GM12878 (cell line): ENCODE results near the gene FGF1. TPM values are rescaled to one million over a fixed set of nuclear protein-coding genes. Genes with fewer than 3 reads are reported as not detected.

Source experiments
- ATAC-seq: fragments of 200-7000 bp; cut with Tn5 transposase; 3 replicates; pipeline ENCODE4 v1.9.1; 2020; ENCODE audit warnings: mild to moderate bottlenecking, moderate library complexity
- BruUV-seq: library from RNA; stranded (reverse); fragments of 400-500 nt; replicated peaks from 2 replicates; lab custom pipeline; 2021; lab: Mats Ljungman, UMichigan
- CTCF ChIA-PET: fragments of 300-600 bp; sonication (Branson Sonifier 250); formaldehyde crosslinking; extraction: SDS; loops from one replicate; lab custom pipeline; 2021; ENCODE audit warnings: inconsistent platforms; lab: Yijun Ruan, JAX
- POLR2A ChIA-PET: fragments of 350-600 bp; formaldehyde crosslinking; extraction: SDS; loops from one replicate; lab custom pipeline; 2021; ENCODE audit warnings: inconsistent platforms; lab: Charles Lee
- RAD21 ChIA-PET: fragments of 300-600 bp; sonication (Branson Sonifier 250); formaldehyde crosslinking; loops from one replicate; lab custom pipeline; 2023; ENCODE audit warnings: antibody characterized with exemption; ENCODE audit not compliant: unreplicated experiment; lab: Charles Lee
- SMC1A ChIA-PET: fragments of 300-600 bp; sonication (Branson Sonifier 250); formaldehyde crosslinking; loops from one replicate; lab custom pipeline; 2023; ENCODE audit not compliant: unreplicated experiment, uncharacterized antibody; lab: Charles Lee
- DNase-seq: peaks from one replicate; pipeline ENCODE4 v3.0.0-alpha.2; 2011; ENCODE audit warnings: low read depth, low spot score
- FAIRE-seq: peaks from 3 replicates; lab custom pipeline; 2011; peaks lifted over from hg19 to GRCh38; lab: Jason Lieb, UNC
- H2AFZ ChIP-seq: 2 replicates; pipeline ENCODE4 v1.6.0; 2011; ENCODE audit warnings: low read depth, low read length, control low read depth; ENCODE audit not compliant: control insufficient read depth
- H3K27ac ChIP-seq: 2 replicates; pipeline ENCODE4 v1.5.1; 2011; ENCODE audit warnings: control low read depth; ENCODE audit not compliant: control insufficient read depth, insufficient read depth
- H3K27me3 ChIP-seq, 2 experiments: replicated peaks in 1 of 2; 2 replicates each; pipeline versions ENCODE4 v1.6.0 to v1.6.1; 2011; ENCODE audit warnings: low read length in 1 of 2; ENCODE audit not compliant: control insufficient read depth in 2 of 2, insufficient read depth in 2 of 2
- H3K36me3 ChIP-seq, 2 experiments: 2 replicates each; pipeline ENCODE4 v1.5.1; 2011; ENCODE audit warnings: low read length in 1 of 2; ENCODE audit not compliant: control insufficient read depth in 2 of 2, insufficient read depth in 2 of 2
- H3K4me1 ChIP-seq: 2 replicates; pipeline ENCODE4 v1.6.1; 2011; ENCODE audit warnings: mild to moderate bottlenecking, low read length, moderate library complexity, mixed read lengths; ENCODE audit not compliant: control insufficient read depth, insufficient read depth
- H3K4me2 ChIP-seq: 2 replicates; pipeline ENCODE4 v1.6.0; 2011; ENCODE audit warnings: control low read depth; ENCODE audit not compliant: control insufficient read depth, insufficient read depth
- H3K4me3 ChIP-seq: fragments of 200-600 bp; sonication (generic); 2 replicates; pipeline ENCODE4 v1.5.1; 2016
- H3K79me2 ChIP-seq: 2 replicates; pipeline ENCODE4 v1.6.0; 2011; ENCODE audit warnings: low read length; ENCODE audit not compliant: control insufficient read depth, insufficient read depth
- H3K9ac ChIP-seq: 2 replicates; pipeline ENCODE4 v1.8.0; 2011; ENCODE audit warnings: low read length, control low read depth, mixed read lengths; ENCODE audit not compliant: control insufficient read depth, insufficient read depth
- H3K9me3 ChIP-seq: replicated peaks from 3 replicates; pipeline ENCODE4 v1.5.1; 2011; ENCODE audit warnings: mild to moderate bottlenecking, low read length; ENCODE audit not compliant: control insufficient read depth, insufficient read depth
- H4K20me1 ChIP-seq: 2 replicates; pipeline ENCODE4 v1.6.0; 2011; ENCODE audit not compliant: control insufficient read depth, insufficient read depth
- CBFB ChIP-seq: IDR thresholded peaks from 2 replicates; pipeline ENCODE4 v1.6.1; 2016; ENCODE audit warnings: antibody characterized with exemption, low read depth
- CTCF ChIP-seq, 3 experiments: IDR thresholded peaks in 2 of 3; conservative IDR thresholded peaks in 1 of 3; 2 replicates each; pipeline ENCODE4 v1.5.1; 2011; ENCODE audit warnings: low read depth in 3 of 3, low read length in 3 of 3, mild to moderate bottlenecking in 3 of 3, control low read depth in 2 of 3, moderate library complexity in 2 of 3, inconsistent platforms in 1 of 3, mixed read lengths in 1 of 3; ENCODE audit not compliant: control insufficient read depth in 2 of 3, insufficient read depth in 1 of 3; ENCODE audit errors: extremely low read depth in 1 of 3
- FOS ChIP-seq: IDR thresholded peaks from 3 replicates; pipeline ENCODE4 v1.6.1; 2011; ENCODE audit warnings: borderline replicate concordance; ENCODE audit not compliant: insufficient read length; ENCODE audit errors: extremely low read depth
- NRF1 ChIP-seq: conservative IDR thresholded peaks from 2 replicates; pipeline ENCODE4 v1.6.1; 2011; ENCODE audit warnings: mild to moderate bottlenecking, low read depth, low read length, improper control_type of control experiment
- RAD21 ChIP-seq: IDR thresholded peaks from 2 replicates; pipeline ENCODE4 v1.6.1; 2011; ENCODE audit warnings: mild to moderate bottlenecking, low read depth, low read length, moderate library complexity; ENCODE audit not compliant: insufficient read depth
- SMC3 ChIP-seq: IDR thresholded peaks from 2 replicates; pipeline ENCODE4 v1.6.1; 2011; ENCODE audit warnings: low read length, improper control_type of control experiment, borderline replicate concordance
- SPI1 ChIP-seq: IDR thresholded peaks from 2 replicates; pipeline ENCODE4 v1.6.1; 2011; ENCODE audit warnings: low read depth, mild to moderate bottlenecking, low read length, moderate library complexity, borderline replicate concordance; ENCODE audit not compliant: insufficient read depth
- WRNIP1 ChIP-seq: IDR thresholded peaks from 2 replicates; pipeline ENCODE4 v1.6.1; 2011; ENCODE audit warnings: low read depth, low read length, improper control_type of control experiment, borderline replicate concordance
- YBX1 ChIP-seq: fragments of 450-650 bp; IDR thresholded peaks from 2 replicates; pipeline ENCODE4 v1.6.1; 2016; ENCODE audit warnings: antibody characterized with exemption
- WGBS: methylation state at CpG from one replicate; pipeline ENCODE4 v1.1.6; 2016; ENCODE audit warnings: low lambda C conversion rate; ENCODE audit not compliant: insufficient replicate concordance, insufficient coverage; ENCODE audit errors: missing lambda C conversion rate; 5-methylcytosine and 5-hydroxymethylcytosine counted together
- in situ Hi-C: fragments of 300-500 bp; cut with MboI; formaldehyde crosslinking; loops from 9 replicates; pipeline ENCODE4 v1.14.3; 2018; ENCODE audit warnings: mixed read lengths
- intact Hi-C: fragments of 100-400 bp; cut with micrococcal nuclease; formaldehyde crosslinking; loops from one replicate; pipeline ENCODE4 v1.14.2; 2022; ENCODE audit not compliant: unreplicated experiment
- polyA plus RNA-seq, 11 experiments: library from polyadenylated mRNA; depleted of rRNA in 4 of 11; unstranded in 6 of 11; stranded (reverse) in 5 of 11; fragments of >200 nt; fragmentation: Nextera tagmentation in 4 of 11; fragmentation: Illumina TruSeq in 1 of 11; extraction: Ambion mirVana in 4 of 11; extraction: Trizol in 1 of 11; gene quantifications; 1 replicate in 1 of 11; 2 replicates in 10 of 11; pipeline versions ENCODE4 v1.2.1 to v1.2.3, GENCODE V29; 2011 to 2016; ENCODE audit warnings: inconsistent platforms in 2 of 11, missing spikeins in 2 of 11, low read depth in 1 of 11
- total RNA-seq, 4 experiments: library from RNA; depleted of rRNA in 3 of 4; stranded (reverse); fragments of >200 nt in 3 of 4; fragmentation: Illumina TruSeq in 1 of 4; extraction: Trizol in 1 of 4; gene quantifications; 2 replicates each; pipeline versions ENCODE4 v1.2.1 to v1.2.3, GENCODE V29; 2013 to 2021

The FGF1 gene
- total and polyA plus RNA-seq, 10 of the 15 experiments (the other 5 are each of a cell fraction or from before 2014, with no cell fraction given) = not detected

GRCh38 chr5:142716963-142717362 lies 31.1 kb upstream of the FGF1 start:
- Histone ChIP-seq H3K9ac (no peak overlapping the region), H3K79me2 (no peaks in the 10 kb centered on the region), H3K9me3 (no peaks in the 10 kb centered on the region; the same call in 2 of the 3 replicates), H3K4me1 (no peaks in the 10 kb centered on the region), H4K20me1 (no peaks in the 10 kb centered on the region), H3K4me2 (no peak overlapping the region), H2AFZ (no peak overlapping the region), H3K27ac (no peak overlapping the region), H3K4me3 (no peak overlapping the region), H3K27me3 (no peaks in the 10 kb centered on the region; a peak in 1 of 4 replicates), H3K36me3 (no peaks in the 10 kb centered on the region)
- FAIRE-seq (peak; percentile 84), DNase-seq (no peak), ATAC-seq (peak; percentile 80)
- CTCF ChIA-PET = interaction anchor here (0.6 to 14.0 kb wide), 16 partner anchors 9 to 907 kb away, joined by 3 to 243 read pairs (median 3); no protein-coding TSS in a partner anchor
- BruUV-seq = no TSS peak
- TF ChIP-seq WRNIP1 (no peak), SPI1 (no peak), CBFB (no peak), RAD21 (peak; percentile 44), CTCF (IDR thresholded peaks at IDR 0.05 in 2 of 3, conservative IDR thresholded peaks at IDR 0.05 in 1 of 3; ENCODE audit: control insufficient read depth in 2 of 3, extremely low read depth in 1 of 3, insufficient read depth in 1 of 3, low read depth in 3 of 3, low read length in 3 of 3) (peak; percentile 51 to 63 (median 55); a peak in 5 of 6 replicates), YBX1 (no peak), FOS (no peak), NRF1 (no peak), SMC3 (peak; percentile 20; the same call in 1 of the 2 replicates)
- intact Hi-C loops (loop anchor here (1.0 kb wide), 2 partner anchors 150 to 163 kb away; no protein-coding TSS in a partner anchor), in situ Hi-C loops (no loop called here)
- POLR2A ChIA-PET = no interaction called here
- RAD21 ChIA-PET = interaction anchor here (1.2 to 3.3 kb wide), 4 partner anchors 31 to 172 kb away, joined by 5 to 16 read pairs (median 12); no protein-coding TSS in a partner anchor
- SMC1A ChIA-PET = interaction anchor here (1.3 to 7.4 kb wide), 9 partner anchors 11 to 172 kb away, joined by 3 to 32 read pairs (median 5); no protein-coding TSS in a partner anchor
- WGBS = 1% methylated on average over 6 of the region's 6 CpGs
